Breast epithelium (tissue), 4 donors: ENCODE results near the gene SLCO4A1. TPM values are rescaled to one million over a fixed set of nuclear protein-coding genes. Genes with fewer than 3 reads are reported as not detected.

Experiments used
- DNase-seq, 2 donors: peaks; one replicate each; pipeline ENCODE4 v3.0.0-alpha.2; 2019; ENCODE audit warnings: low spot score in 2 of 2
- H3K27ac ChIP-seq, 2 donors: fragments of 200-600 bp; sonication (generic) in 1 of 2; one replicate each; pipeline ENCODE4 v1.5.1; 2016 to 2019; ENCODE audit warnings: mild to moderate bottlenecking in 1 of 2
- H3K27me3 ChIP-seq, 2 donors: fragments of 200-600 bp; sonication (generic) in 1 of 2; one replicate each; pipeline versions ENCODE4 v1.5.1 to v1.6.0; 2017 to 2019; ENCODE audit warnings: control low read depth in 1 of 2, mild to moderate bottlenecking in 1 of 2
- H3K36me3 ChIP-seq: fragments of 200-600 bp; one replicate; pipeline ENCODE4 v1.5.1; 2019
- H3K4me1 ChIP-seq, 2 donors: fragments of 200-600 bp; sonication (generic); one replicate each; pipeline ENCODE4 v1.5.1; 2016 to 2019; ENCODE audit warnings: control low read depth in 1 of 2
- H3K4me3 ChIP-seq, 3 donors: fragments of 200-600 bp; sonication (generic); 1 replicate in 2 of 3; 2 replicates in 1 of 3; pipeline ENCODE4 v1.5.1; 2016 to 2019; ENCODE audit warnings: mild to moderate bottlenecking in 3 of 3, moderate library complexity in 2 of 3
- H3K9me3 ChIP-seq, 2 donors: fragments of 200-600 bp; sonication (generic) in 1 of 2; one replicate each; pipeline ENCODE4 v1.5.1; 2016 to 2019; ENCODE audit warnings: control low read depth in 1 of 2
- CTCF ChIP-seq, 3 donors: fragments of 450-650 bp; IDR thresholded peaks; one replicate each; pipeline ENCODE4 v1.5.1; 2016 to 2017; ENCODE audit warnings: antibody characterized with exemption in 3 of 3, mild to moderate bottlenecking in 3 of 3, moderate library complexity in 3 of 3
- POLR2A ChIP-seq: fragments of 450-650 bp; IDR thresholded peaks from one replicate; pipeline ENCODE4 v1.6.1; 2016; ENCODE audit warnings: antibody characterized with exemption, mild to moderate bottlenecking, moderate library complexity
- POLR2AphosphoS5 ChIP-seq, 3 donors: sonication (generic); formaldehyde crosslinking; IDR thresholded peaks; one replicate each; pipeline ENCODE4 v1.6.1; 2017; ENCODE audit warnings: antibody characterized with exemption in 3 of 3
- intact Hi-C: fragments of 100-400 bp; cut with DNase I; formaldehyde crosslinking; loops from one replicate; pipeline ENCODE4 v1.15.1; 2023; ENCODE audit warnings: low total_unique reads
- total RNA-seq, 3 donors: library from RNA; depleted of rRNA; stranded (reverse); fragments of >200 nt; gene quantifications; one replicate each; pipeline ENCODE4 v1.1.0, GENCODE V29; 2016

Gene SLCO4A1
- total RNA-seq, 3 donors from 2014 or later, result 8.8 to 26.5 (median 15.4) TPM

DNA sequence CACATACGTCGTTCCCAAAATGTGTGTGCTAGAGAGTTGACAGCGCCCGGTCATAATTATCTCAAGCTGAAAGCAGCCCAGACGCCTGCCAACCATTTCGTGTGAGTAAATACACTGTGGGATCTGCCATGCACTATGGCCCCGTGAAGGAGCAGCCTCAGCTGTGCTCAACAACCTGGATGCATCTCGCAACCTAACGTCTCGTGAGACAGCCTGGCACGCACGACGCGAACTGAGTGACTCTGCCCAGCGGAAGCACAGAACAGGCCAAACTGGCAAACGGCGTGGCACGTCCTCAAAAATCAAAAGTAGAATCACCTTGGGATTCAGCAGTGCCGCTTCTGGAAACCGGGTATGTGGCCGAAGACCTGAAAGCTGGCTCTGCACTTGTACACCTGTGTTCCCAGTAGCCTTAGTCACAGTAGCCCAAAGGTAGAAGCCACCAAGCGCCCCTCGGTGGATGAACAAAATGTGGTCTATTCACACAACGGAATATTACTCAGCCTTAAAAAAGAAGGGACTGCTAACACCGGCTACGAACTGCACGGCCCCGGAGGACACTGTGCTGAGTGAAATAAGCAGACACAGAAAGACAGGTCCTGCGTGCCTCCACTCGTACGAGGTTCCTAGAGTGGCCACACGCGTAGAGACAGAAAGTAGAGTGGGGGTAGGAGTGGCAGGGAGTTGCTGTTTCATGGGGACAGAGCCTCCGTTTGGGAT is 27.2 kb upstream of the SLCO4A1 start:
- H3K4me1 ChIP-seq, result no peaks in the 10 kb centered on the region
- no peaks in the 10 kb centered on the region for H3K36me3 ChIP-seq
- no peak for DNase-seq
- H3K9me3 ChIP-seq, result no peaks in the 10 kb centered on the region
- no peak overlapping the region for H3K4me3 ChIP-seq
- no peak for TF ChIP-seq POLR2AphosphoS5 (IDR thresholded peaks at IDR 0.05)
- TF ChIP-seq CTCF (IDR thresholded peaks at IDR 0.05), result no peak
- TF ChIP-seq POLR2A, result no peak
- no peaks in the 10 kb centered on the region for H3K27me3 ChIP-seq
- no peak overlapping the region for H3K27ac ChIP-seq
- intact Hi-C loops, result loop anchor here (10.0 kb wide), 1 partner anchor 110 kb away; no protein-coding TSS in a partner anchor

DNA sequence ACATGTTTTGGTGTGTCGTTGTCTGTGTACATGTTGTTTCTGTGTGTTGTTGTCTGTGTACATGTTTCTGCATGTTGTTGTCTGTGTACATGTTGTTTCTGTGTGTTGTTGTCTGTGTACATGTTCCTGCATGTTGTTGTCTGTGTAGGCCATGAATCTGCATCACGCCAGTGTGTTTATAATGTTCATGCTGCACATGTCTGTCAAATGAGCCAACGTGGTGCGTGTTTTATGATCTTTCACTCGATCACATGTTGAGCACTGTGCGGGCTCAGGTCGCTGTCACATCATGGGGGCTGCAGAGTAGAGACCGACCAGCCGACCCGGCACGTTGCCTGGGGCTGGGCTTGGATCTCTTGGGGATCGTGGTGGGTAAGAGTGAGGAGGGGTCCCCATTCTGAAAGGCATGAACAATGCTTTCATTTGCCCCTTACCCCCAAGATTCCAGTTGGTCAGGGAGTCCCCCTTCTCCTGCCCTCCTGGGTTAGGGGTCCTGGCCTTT is 26.5 kb upstream of the SLCO4A1 start:
- H3K36me3 ChIP-seq, result no peaks in the 10 kb centered on the region
- H3K27ac ChIP-seq, result no peak overlapping the region
- H3K27me3 ChIP-seq, result no peaks in the 10 kb centered on the region
- intact Hi-C loops, result loop anchor here (10.0 kb wide), 1 partner anchor 111 kb away; no protein-coding TSS in a partner anchor
- no peak overlapping the region for H3K4me3 ChIP-seq
- no peaks in the 10 kb centered on the region for H3K9me3 ChIP-seq
- H3K4me1 ChIP-seq, result no peaks in the 10 kb centered on the region
- TF ChIP-seq CTCF (IDR thresholded peaks at IDR 0.05), result no peak
- TF ChIP-seq POLR2A, result no peak
- TF ChIP-seq POLR2AphosphoS5 (IDR thresholded peaks at IDR 0.05), result no peak
- no peak for DNase-seq

DNA sequence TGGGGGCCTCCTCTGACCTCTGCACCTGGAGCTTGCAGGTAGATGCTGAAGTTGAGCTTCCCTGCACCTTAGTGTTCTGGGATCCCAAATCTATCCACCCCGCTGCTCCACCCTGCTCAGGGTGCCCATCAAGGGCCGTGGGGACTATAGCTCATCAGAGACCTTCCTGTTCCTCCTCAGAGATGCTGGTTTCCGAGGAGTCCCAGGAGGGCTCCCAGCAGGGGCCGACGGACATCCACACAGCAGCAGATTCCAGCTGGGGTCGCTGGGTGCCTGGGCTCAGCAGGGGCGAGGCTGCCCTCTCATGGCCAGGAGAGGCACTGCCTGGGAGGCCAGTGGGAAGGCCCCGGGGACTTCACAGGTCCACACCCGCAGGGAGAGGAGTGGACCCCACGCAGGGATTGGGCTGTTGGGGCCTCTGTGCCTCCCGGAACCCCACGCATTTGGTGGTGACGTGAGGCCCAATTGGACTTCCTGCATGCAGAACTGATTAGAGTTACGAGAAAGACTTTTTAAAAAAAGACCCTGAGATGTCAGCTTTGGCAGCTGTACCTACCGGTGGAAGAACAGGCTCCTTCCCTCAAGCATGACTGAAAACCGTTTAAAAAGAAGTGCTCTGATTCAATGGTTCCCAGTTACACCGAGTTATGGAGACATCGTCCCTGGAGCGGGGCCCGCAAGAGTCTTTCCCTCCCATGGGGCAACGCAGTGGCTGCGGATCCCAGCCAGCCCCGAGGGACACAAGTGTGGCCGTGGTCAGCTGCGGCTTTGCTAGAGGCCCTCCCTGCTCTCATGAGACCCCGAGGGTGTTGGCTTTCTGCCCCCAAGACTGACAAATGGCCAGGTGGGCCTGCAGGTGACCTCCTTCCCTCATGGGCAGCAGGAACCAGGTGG is 25.3 kb upstream of the SLCO4A1 start:
- Histone ChIP-seq H3K27me3 (peaks cover 0 to 7% of the 10 kb centered on the region in 2 donors), H3K27ac (peak overlapping the region in 1 of 2 donors; percentile 82), H3K4me1 (no peaks in the 10 kb centered on the region), H3K4me3 (no peak overlapping the region), H3K9me3 (no peaks in the 10 kb centered on the region), H3K36me3 (no peaks in the 10 kb centered on the region)
- TF ChIP-seq POLR2AphosphoS5 (IDR thresholded peaks at IDR 0.05), result no peak
- TF ChIP-seq POLR2A, result no peak
- TF ChIP-seq CTCF (IDR thresholded peaks at IDR 0.05), result peak; percentile 52 to 84 (median 61)
- intact Hi-C loops, result loop anchor here (10.0 kb wide), 1 partner anchor 112 kb away; no protein-coding TSS in a partner anchor
- DNase-seq, result no peak

DNA sequence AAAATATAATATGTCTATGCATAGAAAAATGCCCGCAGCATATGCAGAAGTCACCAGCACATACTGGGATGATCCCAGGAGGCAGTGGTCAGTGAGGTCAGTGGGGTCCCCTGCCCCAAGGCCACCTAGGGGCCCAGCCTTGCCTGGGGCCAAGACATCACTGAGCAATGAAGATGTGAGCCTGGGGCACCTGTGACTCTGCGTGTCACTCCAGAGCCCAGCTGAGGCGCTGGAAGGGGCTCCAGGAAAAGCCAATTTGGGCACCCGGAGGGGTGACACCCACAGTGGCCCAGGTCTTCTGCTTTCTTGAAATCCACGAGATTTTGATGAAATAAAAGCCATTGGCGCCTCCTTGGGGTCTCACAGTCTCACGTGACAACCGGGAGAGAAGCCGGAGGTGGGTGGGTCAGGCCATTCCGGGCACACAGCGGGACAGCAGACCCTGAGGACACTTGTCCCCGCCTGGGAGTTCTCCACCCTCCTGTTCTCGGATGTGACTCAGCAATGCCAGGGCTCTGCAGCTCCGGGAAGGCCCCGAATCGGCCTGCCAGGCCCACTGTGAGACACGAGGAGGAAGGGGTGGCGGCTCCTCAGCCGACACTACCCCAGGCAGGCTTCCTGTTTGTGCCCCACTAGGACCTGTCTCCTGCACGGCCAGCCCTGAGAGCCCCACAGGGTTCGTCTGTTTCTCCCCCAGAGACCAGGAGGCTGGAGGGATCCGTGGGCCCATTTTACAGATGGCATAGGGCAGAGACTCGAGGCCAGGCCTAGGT is 24.4 kb upstream of the SLCO4A1 start:
- intact Hi-C loops, result loop anchor here (10.0 kb wide), 1 partner anchor 113 kb away; no protein-coding TSS in a partner anchor
- H3K9me3 ChIP-seq, result no peaks in the 10 kb centered on the region
- no peaks in the 10 kb centered on the region for H3K36me3 ChIP-seq
- H3K4me1 ChIP-seq, result peaks cover 1 to 2% of the 10 kb centered on the region in 2 donors
- no peak for DNase-seq
- no peak overlapping the region for H3K4me3 ChIP-seq
- H3K27ac ChIP-seq, result peak overlapping the region in 1 of 2 donors; percentile 82
- peak in 1 of 3 donors; percentile 75 for TF ChIP-seq POLR2AphosphoS5 (IDR thresholded peaks at IDR 0.05)
- no peak for TF ChIP-seq CTCF (IDR thresholded peaks at IDR 0.05)
- peaks cover 0 to 7% of the 10 kb centered on the region in 2 donors for H3K27me3 ChIP-seq
